Fibroblast of villous mesenchyme (primary cell): ENCODE measurements around the gene NDRG4. TPM values are rescaled to one million over a fixed set of nuclear protein-coding genes. Genes with fewer than 3 reads are reported as not detected.

Experiments used
- DNase-seq: peaks from one replicate; pipeline ENCODE4 v3.0.0-alpha.2; 2010; ENCODE audit warnings: low read depth
- H3K4me3 ChIP-seq: 2 replicates; pipeline ENCODE4 v1.5.1; 2011; ENCODE audit warnings: low read depth, mild to moderate bottlenecking, low read length
- total RNA-seq: library from RNA; depleted of rRNA; stranded (reverse); fragments of >200 nt; gene quantifications from 2 replicates; pipeline ENCODE4 v1.2.3, GENCODE V29; 2012
- TF ChIP-seq, protein P1 (sequence below): IDR thresholded peaks from 2 replicates; pipeline ENCODE4 v1.5.1; 2012; ENCODE audit warnings: low read depth, mild to moderate bottlenecking, low read length; ENCODE audit not compliant: insufficient read depth

The NDRG4 gene
- total RNA-seq, 1 donor, result 8.6 TPM

- no peak for DNase-seq
These were observed 34.1 kb upstream of the NDRG4 start for GRCh38 chr16:58465817-58466216.

DNA sequence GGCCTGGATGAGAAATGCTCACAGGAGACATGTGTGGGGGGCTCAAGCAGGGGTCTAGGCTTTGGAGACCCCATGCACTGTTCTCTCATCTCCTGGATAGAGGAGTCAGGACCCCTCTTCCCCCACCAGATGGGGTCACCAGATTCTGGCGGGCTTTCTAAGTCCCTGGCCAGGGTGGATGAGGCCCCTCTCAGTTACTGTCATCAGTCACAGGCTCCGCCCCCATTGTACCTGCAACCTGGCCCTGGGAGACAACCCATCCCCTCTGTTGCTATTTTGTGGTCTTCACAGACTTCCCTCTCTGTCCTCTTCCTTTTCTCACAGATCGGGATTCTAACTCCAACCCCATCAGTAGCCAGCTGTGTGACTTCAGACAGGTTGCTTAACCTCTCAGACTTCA is 33.5 kb upstream of the NDRG4 start:
- DNase-seq, result no peak
- no peak overlapping the region for H3K4me3 ChIP-seq
- TF ChIP-seq, protein P1, sequence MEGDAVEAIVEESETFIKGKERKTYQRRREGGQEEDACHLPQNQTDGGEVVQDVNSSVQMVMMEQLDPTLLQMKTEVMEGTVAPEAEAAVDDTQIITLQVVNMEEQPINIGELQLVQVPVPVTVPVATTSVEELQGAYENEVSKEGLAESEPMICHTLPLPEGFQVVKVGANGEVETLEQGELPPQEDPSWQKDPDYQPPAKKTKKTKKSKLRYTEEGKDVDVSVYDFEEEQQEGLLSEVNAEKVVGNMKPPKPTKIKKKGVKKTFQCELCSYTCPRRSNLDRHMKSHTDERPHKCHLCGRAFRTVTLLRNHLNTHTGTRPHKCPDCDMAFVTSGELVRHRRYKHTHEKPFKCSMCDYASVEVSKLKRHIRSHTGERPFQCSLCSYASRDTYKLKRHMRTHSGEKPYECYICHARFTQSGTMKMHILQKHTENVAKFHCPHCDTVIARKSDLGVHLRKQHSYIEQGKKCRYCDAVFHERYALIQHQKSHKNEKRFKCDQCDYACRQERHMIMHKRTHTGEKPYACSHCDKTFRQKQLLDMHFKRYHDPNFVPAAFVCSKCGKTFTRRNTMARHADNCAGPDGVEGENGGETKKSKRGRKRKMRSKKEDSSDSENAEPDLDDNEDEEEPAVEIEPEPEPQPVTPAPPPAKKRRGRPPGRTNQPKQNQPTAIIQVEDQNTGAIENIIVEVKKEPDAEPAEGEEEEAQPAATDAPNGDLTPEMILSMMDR, result no peak

More at GRCh38 chr16:58465817-58466216, 34.1 kb upstream of the NDRG4 start:
- no peak overlapping the region for H3K4me3 ChIP-seq
- TF ChIP-seq, protein P1, result no peak

GRCh38 chr16:58467905-58468304 is 32.0 kb upstream of the NDRG4 start:
- TF ChIP-seq, protein P1, result no peak
- no peak for DNase-seq
- H3K4me3 ChIP-seq, result no peak overlapping the region

DNA sequence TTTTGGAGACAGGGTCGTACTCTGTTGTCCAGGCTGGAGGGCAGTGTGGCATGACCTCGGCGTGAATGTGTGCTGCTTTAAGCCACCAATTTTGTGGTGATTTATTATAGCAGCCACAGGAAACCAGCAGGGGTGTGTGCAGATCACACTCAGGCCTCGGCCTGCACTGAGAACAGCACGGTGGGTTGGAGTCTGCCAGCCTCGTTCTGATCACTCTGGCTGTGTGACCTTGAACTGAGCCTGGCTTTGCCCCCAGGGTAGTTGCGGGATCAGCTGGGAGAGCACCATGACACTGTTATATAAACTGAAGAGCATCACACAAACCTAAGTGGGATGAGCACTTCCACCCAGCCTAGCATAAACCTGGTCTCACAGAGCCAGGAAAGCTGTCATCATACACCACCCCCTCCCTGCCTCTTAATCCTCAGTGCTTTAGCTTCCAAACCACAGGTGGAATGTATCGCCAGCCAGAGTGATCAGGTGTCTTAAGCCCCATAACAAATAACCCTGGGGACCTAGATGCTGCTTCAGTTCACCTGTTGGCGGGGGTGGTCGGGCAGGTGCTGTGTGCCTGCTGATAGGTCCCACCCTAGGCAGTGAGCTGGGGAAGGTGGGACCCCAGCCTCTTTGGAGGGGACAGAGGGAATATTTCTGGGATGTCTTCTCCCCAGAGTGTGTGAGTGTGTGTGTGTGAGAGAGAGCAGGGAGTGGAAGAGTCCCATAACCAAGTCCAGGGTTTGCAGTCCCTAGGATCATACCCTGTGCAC is 28.6 kb upstream of the NDRG4 start:
- TF ChIP-seq, protein P1, result no peak
- DNase-seq, result no peak
- no peak overlapping the region for H3K4me3 ChIP-seq

- TF ChIP-seq, protein P1, result no peak
- DNase-seq, result no peak
- no peak overlapping the region for H3K4me3 ChIP-seq
These were observed 27.7 kb upstream of the NDRG4 start for GRCh38 chr16:58472266-58472665.

DNA sequence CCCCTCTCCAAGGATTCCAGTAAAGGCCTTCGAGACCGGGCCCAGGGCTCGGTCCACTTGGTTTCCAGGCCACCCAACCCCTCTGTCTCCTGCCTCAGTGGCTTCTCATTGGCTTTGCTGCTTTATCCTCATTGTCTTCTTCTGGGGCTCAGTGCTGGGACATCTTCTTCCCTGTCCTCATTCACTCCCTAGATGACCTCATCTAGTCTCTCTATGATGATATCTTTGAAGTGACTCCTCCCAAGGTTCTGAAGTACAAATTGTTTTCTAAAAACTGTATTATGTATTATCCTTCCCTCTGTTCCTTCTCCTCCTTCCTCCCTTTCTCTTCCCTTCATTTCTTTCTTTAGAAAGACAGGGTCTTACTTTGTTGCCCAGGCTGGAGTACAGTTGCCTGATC is 27.1 kb upstream of the NDRG4 start:
- no peak overlapping the region for H3K4me3 ChIP-seq
- DNase-seq, result no peak
- TF ChIP-seq, protein P1, result no peak

DNA sequence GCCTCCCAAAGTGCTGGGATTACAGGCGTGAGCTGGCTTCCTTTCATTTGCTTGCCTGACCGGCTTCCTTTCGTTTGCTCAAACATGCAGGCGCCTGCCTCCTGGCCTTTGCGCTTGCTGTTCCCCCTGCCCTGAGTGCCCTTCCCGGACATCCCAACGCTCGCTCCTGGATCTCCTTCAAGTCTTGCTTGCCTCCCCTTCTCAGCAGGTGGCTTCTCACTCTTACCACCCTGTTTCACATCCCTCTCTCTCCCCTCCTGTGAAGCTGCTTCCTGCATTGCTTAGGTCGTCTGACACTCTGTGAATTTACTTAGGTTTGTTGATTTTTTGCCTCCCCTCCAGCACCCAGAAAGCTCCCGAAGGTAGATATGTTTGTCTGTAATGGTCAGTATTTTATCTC is 25.6 kb upstream of the NDRG4 start:
- TF ChIP-seq, protein P1, result no peak
- H3K4me3 ChIP-seq, result no peak overlapping the region
- DNase-seq, result no peak
